Aorta (tissue), 5 donors: ENCODE measurements around the gene GRIK2. TPM values are rescaled to one million over a fixed set of nuclear protein-coding genes. Genes with fewer than 3 reads are reported as not detected.
"Not testable (repeated sequence)": the region's sequence is repeated elsewhere in the genome, so short reads cannot be mapped to it uniquely, and the experiment has no call there.

ENCODE experiments used
- ATAC-seq: fragments of 200-7000 bp; cut with Tn5 transposase; one replicate; pipeline ENCODE4 v1.9.1; 2022; ENCODE audit warnings: moderate library complexity; ENCODE audit not compliant: low FRiP score
- DNase-seq, 2 donors: peaks; one replicate each; pipeline ENCODE4 v3.0.0-alpha.2; 2020
- H3K27ac ChIP-seq, 2 donors: one replicate each; pipeline ENCODE4 v1.5.1; 2013; ENCODE audit warnings: low read length in 2 of 2, mild to moderate bottlenecking in 2 of 2, moderate library complexity in 2 of 2, control low read depth in 1 of 2, inconsistent platforms in 1 of 2, low read depth in 1 of 2
- H3K27me3 ChIP-seq, 2 donors: one replicate each; pipeline ENCODE4 v1.6.1; 2013; ENCODE audit warnings: control low read depth in 1 of 2, low read length in 1 of 2, mild to moderate bottlenecking in 1 of 2, moderate library complexity in 1 of 2; ENCODE audit not compliant: insufficient read depth in 2 of 2, control insufficient read depth in 1 of 2
- H3K36me3 ChIP-seq, 2 donors: one replicate each; pipeline ENCODE4 v1.6.1; 2013; ENCODE audit warnings: control low read depth in 1 of 2, low read length in 1 of 2, mild to moderate bottlenecking in 1 of 2; ENCODE audit not compliant: insufficient read depth in 2 of 2, control insufficient read depth in 1 of 2
- H3K4me1 ChIP-seq, 2 donors: one replicate each; pipeline ENCODE4 v1.6.1; 2013; ENCODE audit warnings: low read length in 2 of 2, control low read depth in 1 of 2, mild to moderate bottlenecking in 1 of 2, moderate library complexity in 1 of 2; ENCODE audit not compliant: insufficient read depth in 2 of 2, control insufficient read depth in 1 of 2
- H3K4me3 ChIP-seq, 2 donors: one replicate each; pipeline ENCODE4 v1.5.1; 2013; ENCODE audit warnings: low read length in 2 of 2, control low read depth in 1 of 2, mild to moderate bottlenecking in 1 of 2
- H3K9me3 ChIP-seq: one replicate; pipeline ENCODE4 v1.6.1; 2013; ENCODE audit warnings: mild to moderate bottlenecking, low read length; ENCODE audit not compliant: control insufficient read depth
- WGBS, 2 donors: extraction: QIAGEN DNeasy Blood & Tissue Kit; methylation state at CpG; one replicate each; pipeline ENCODE4 v1.1.7; 2013; 5-methylcytosine and 5-hydroxymethylcytosine counted together
- intact Hi-C, 2 donors: fragments of 100-400 bp; cut with DNase I; formaldehyde crosslinking; loops; one replicate each; pipeline versions ENCODE4 v1.14.2 to v1.15.0; 2022
- polyA plus RNA-seq, 2 donors: library from polyadenylated mRNA; stranded (reverse); fragments of 200-250 nt; gene quantifications; one replicate each; pipeline ENCODE4 v1.2.3, GENCODE V29; 2013
- total RNA-seq, 2 donors: library from RNA; stranded (reverse); fragmentation: NEBNext Ultra II Directional; extraction: Animal tissue kit (Norgen Biotek cat#: 25700); gene quantifications; one replicate each; pipeline ENCODE4 v1.2.1, GENCODE V29; 2021
- donor health status: healthy with polysubstance abuse.
- donor health status: Bipolar disorder and iron deficiency.
- donor health status: DM: no; HTN: no; CAD: no.
- donor health status: DM: no; HTN: no; CAD: no.
- donor health status: DM: yes; HTN: yes; CAD: no.

GRIK2 gene
- total and polyA plus RNA-seq, 4 donors = 0.82 to 3.0 (median 2.3) TPM; not detected in 1

DNA sequence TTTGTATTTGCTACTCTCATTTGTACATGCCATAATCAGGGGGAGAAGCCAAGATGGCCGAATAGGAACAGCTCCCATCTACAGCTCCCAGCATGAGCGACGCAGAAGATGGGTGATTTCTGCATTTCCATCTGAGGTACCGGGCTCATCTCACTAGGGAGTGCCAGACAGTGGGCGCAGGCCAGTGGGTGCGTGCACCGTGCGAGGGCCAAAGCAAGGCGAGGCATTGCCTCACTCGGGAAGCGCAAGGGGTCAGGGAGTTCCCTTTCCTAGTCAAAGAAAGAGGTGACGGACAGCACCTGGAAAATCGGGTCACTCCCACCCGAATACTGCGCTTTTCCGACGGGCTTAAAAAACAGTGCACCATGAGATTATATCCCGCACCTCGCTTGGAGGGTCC lies 694.7 kb downstream of the GRIK2 start:
- DNase-seq, intact Hi-C loops, H3K27ac ChIP-seq, ATAC-seq, H3K36me3 ChIP-seq, H3K9me3 ChIP-seq, H3K4me3 ChIP-seq, H3K4me1 ChIP-seq, H3K27me3 ChIP-seq: not testable (repeated sequence)
- WGBS, 2 donors = 96% methylated on average over 19 of the region's 19 CpGs

DNA sequence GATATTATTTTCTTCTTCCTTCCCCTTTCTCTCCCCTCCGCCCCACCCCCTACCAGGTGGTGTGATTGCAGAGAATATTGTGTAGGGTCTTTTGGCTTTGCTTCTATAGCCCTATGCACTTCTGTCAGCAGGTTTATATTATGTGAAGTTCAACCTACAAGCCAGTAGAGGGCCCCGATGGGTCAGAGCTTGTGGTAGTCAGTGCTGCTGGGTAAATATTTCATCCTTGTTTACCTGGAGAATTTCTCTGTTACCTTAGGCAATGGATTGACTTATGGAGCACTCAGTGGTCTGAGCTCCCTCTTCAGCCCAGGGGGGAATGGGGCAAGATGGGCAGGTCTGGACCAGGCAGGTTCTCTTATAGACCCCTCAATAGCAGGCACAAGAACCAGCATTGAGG lies 720.9 kb downstream of the GRIK2 start:
- no peak for DNase-seq
- 40 to 53% methylated on average over 2 of the region's 2 CpGs for WGBS, 2 donors
- Histone ChIP-seq H3K4me1 (no peaks in the 10 kb centered on the region), H3K27ac (no peak overlapping the region), H3K27me3 (no peaks in the 10 kb centered on the region), H3K9me3 (peaks cover 3% of the 10 kb centered on the region), H3K36me3 (no peaks in the 10 kb centered on the region), H3K4me3 (no peak overlapping the region)
- no peak for ATAC-seq
- intact Hi-C loops = no loop called here

DNA sequence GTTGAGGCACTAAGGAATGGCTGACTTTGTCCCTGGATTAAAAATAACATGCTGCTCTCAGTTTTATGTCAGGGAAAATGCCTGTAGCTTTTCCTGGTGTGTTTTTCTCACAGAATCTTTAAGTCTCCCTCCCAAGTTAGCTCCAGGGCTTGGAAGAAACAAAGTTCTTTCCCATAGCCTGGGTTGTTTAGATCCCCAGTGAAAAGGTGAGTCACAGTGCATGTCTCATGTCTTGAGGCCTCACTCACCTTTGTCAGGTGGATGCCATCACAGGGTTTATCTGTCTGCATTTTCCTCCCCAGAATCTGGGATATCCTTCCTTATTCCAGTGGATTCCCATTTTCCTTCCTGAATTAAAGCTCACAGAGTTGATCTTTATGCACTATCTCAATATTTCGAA lies 722.4 kb downstream of the GRIK2 start:
- H3K9me3 ChIP-seq = peaks cover 3% of the 10 kb centered on the region
- no peaks in the 10 kb centered on the region for H3K4me1 ChIP-seq
- no peaks in the 10 kb centered on the region for H3K27me3 ChIP-seq
- intact Hi-C loops = no loop called here
- H3K27ac ChIP-seq = no peak overlapping the region
- ATAC-seq = no peak
- WGBS, 2 donors = 82 to 91% methylated on average over 1 of the region's 1 CpG
- no peaks in the 10 kb centered on the region for H3K36me3 ChIP-seq
- no peak for DNase-seq
- H3K4me3 ChIP-seq = no peak overlapping the region

DNA sequence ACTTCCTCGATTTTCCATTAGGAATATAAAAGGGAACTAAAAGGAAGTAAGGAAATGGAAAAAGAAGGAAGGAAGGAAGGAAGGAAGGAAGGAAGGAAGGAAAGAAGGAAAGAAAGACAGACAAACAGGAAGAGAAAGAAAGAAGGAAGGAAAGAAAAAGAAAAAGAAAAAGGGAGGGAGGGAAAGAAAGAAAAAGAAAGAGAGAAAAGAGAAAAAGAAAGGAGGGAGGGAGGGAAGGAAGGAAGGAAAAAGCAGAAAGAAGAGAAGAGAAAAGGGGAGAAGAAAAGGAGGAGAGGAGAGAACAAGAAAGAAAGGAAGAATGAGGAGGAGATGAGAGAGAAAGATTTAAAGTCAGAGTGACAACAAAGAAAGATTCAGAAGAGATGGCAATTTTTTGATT lies 724.5 kb downstream of the GRIK2 start:
- intact Hi-C loops = no loop called here
- DNase-seq (no peak), ATAC-seq (no peak)
- Histone ChIP-seq H3K4me1 (no peaks in the 10 kb centered on the region), H3K4me3 (no peak overlapping the region), H3K36me3 (no peaks in the 10 kb centered on the region), H3K27ac (no peak overlapping the region), H3K27me3 (no peaks in the 10 kb centered on the region), H3K9me3 (peaks cover 3% of the 10 kb centered on the region)
- 88 to 92% methylated on average over 1 of the region's 1 CpG for WGBS, 2 donors
